A673 (cell line): Measurements from ENCODE around the gene CACNA2D1. TPM values are rescaled to one million over a fixed set of nuclear protein-coding genes. Genes with fewer than 3 reads are reported as not detected.

Experiments used
- BruUV-seq: library from RNA; stranded (reverse); fragments of 400-500 nt; replicated peaks from 2 replicates; lab custom pipeline; 2021; lab: Mats Ljungman, UMichigan
- CTCF ChIA-PET: fragments of 300-600 bp; sonication (Branson Sonifier 250); formaldehyde crosslinking; loops from one replicate; lab custom pipeline; 2022; ENCODE audit warnings: antibody characterized with exemption; lab: Charles Lee
- POLR2A ChIA-PET: fragments of 300-600 bp; sonication (Branson Sonifier 250); formaldehyde crosslinking; loops from one replicate; lab custom pipeline; 2022; ENCODE audit warnings: antibody characterized with exemption; ENCODE audit not compliant: low non-redundant PET; lab: Charles Lee
- DNase-seq: peaks from one replicate; pipeline ENCODE4 v3.0.0-alpha.2; 2015; ENCODE audit warnings: low spot score
- H3K27ac ChIP-seq: fragments of 200-600 bp; sonication (generic); 2 replicates; pipeline ENCODE4 v1.5.1; 2016; ENCODE audit warnings: mixed run types, low read depth, mild to moderate bottlenecking, mixed read lengths, antibody characterized with exemption, low read length; ENCODE audit not compliant: poor library complexity, severe bottlenecking
- H3K27me3 ChIP-seq: fragments of 200-600 bp; sonication (generic); replicated peaks from 2 replicates; pipeline ENCODE4 v1.6.1; 2017; ENCODE audit warnings: mixed run types, low read depth, mild to moderate bottlenecking, mixed read lengths, antibody characterized with exemption, low read length; ENCODE audit not compliant: insufficient read depth, poor library complexity
- H3K36me3 ChIP-seq: fragments of 200-600 bp; sonication (generic); 2 replicates; pipeline ENCODE4 v1.6.1; 2016; ENCODE audit warnings: mixed run types, mild to moderate bottlenecking, mixed read lengths, antibody characterized with exemption, low read length; ENCODE audit not compliant: insufficient read depth, poor library complexity, severe bottlenecking
- H3K4me1 ChIP-seq: fragments of 200-600 bp; sonication (generic); 2 replicates; pipeline ENCODE4 v1.6.1; 2017; ENCODE audit warnings: mixed run types, mild to moderate bottlenecking, mixed read lengths, antibody characterized with exemption, low read length; ENCODE audit not compliant: insufficient read depth, poor library complexity, severe bottlenecking
- H3K4me3 ChIP-seq: fragments of 200-600 bp; sonication (generic); 2 replicates; pipeline ENCODE4 v1.5.1; 2016; ENCODE audit warnings: low read depth, mixed run types, mild to moderate bottlenecking, mixed read lengths, low read length; ENCODE audit not compliant: poor library complexity, severe bottlenecking
- H3K9me3 ChIP-seq: fragments of 200-600 bp; sonication (generic); 2 replicates; pipeline ENCODE4 v1.6.1; 2016; ENCODE audit warnings: mixed run types, low read depth, mild to moderate bottlenecking, mixed read lengths, antibody characterized with exemption, low read length; ENCODE audit not compliant: poor library complexity, severe bottlenecking
- EZH2 ChIP-seq: fragments of 200-600 bp; sonication (generic); IDR thresholded peaks from 2 replicates; pipeline ENCODE4 v1.6.1; 2017; ENCODE audit warnings: borderline replicate concordance, low read depth, mild to moderate bottlenecking, mixed read lengths, antibody characterized with exemption, low read length; ENCODE audit not compliant: poor library complexity, severe bottlenecking
- intact Hi-C: fragments of 100-400 bp; cut with micrococcal nuclease; formaldehyde crosslinking; loops from one replicate; pipeline ENCODE4 v1.10.0; 2022; ENCODE audit not compliant: unreplicated experiment
- total RNA-seq: library from RNA; stranded (reverse); gene quantifications from 2 replicates; pipeline ENCODE4 v1.2.3, GENCODE V29; 2021
- TF ChIP-seq, protein P1 (sequence below): fragments of 300-800, 200-600 bp; sonication (generic); conservative IDR thresholded peaks from 2 replicates; pipeline ENCODE4 v1.5.1; 2017; ENCODE audit warnings: low read depth, mild to moderate bottlenecking, antibody characterized with exemption, low read length, moderate library complexity, mixed read lengths

Gene CACNA2D1
- total RNA-seq, 1 experiment from 2014 or later, result 49.1 TPM

DNA sequence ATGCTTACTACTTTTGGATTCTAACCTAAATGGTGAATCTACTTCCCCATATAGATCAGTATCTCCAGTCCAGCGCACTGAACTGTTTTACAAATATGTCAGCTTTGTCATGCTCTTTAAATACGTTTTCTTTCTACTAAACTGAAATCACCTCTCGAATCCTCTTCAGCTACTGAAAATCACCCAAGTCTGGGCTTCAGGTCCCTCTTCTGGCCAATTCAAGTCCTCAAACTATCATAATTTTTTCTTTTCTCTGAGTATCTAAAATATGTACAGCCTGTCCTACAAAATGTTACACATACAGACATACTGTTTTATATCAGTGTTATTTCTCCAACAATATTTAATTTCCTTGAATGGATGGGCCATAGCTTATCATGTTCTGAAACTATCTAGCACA, 84.2 kb downstream of the CACNA2D1 start:
- H3K27me3 ChIP-seq, result no peaks in the 10 kb centered on the region
- intact Hi-C loops, result no loop called here
- ChIA-PET CTCF (no interaction called here), POLR2A (no interaction called here)
- no peak for TF ChIP-seq EZH2
- TF ChIP-seq, protein P1, sequence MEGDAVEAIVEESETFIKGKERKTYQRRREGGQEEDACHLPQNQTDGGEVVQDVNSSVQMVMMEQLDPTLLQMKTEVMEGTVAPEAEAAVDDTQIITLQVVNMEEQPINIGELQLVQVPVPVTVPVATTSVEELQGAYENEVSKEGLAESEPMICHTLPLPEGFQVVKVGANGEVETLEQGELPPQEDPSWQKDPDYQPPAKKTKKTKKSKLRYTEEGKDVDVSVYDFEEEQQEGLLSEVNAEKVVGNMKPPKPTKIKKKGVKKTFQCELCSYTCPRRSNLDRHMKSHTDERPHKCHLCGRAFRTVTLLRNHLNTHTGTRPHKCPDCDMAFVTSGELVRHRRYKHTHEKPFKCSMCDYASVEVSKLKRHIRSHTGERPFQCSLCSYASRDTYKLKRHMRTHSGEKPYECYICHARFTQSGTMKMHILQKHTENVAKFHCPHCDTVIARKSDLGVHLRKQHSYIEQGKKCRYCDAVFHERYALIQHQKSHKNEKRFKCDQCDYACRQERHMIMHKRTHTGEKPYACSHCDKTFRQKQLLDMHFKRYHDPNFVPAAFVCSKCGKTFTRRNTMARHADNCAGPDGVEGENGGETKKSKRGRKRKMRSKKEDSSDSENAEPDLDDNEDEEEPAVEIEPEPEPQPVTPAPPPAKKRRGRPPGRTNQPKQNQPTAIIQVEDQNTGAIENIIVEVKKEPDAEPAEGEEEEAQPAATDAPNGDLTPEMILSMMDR, result 0 out of 2 replicates have a peak, but pooled peaks have one; percentile 10
- H3K27ac ChIP-seq, result no peak overlapping the region
- no peaks in the 10 kb centered on the region for H3K36me3 ChIP-seq
- H3K9me3 ChIP-seq, result no peaks in the 10 kb centered on the region
- no peak for DNase-seq
- peaks cover 13% of the 10 kb centered on the region for H3K4me1 ChIP-seq
- H3K4me3 ChIP-seq, result no peak overlapping the region
- BruUV-seq, result no TSS peak

DNA sequence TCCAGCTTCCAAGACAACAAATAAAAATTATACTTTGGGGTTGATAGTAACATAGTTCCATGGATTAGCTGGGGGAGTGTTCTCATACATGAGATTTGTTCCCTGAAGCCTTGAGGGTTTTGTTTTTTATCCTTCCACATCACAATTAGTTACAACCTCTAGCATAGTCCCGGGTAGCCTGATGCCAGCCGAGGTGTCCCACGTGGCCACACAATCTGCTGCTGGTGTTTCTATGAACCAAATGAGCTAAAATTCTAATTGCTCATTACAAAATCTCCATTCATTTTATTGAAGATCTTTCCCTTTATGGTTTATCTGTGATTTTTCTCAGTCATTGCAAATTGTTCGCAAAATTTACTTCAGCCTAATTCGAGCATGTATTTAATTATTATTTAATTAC, 84.7 kb downstream of the CACNA2D1 start:
- Histone ChIP-seq H3K9me3 (no peaks in the 10 kb centered on the region), H3K27ac (no peak overlapping the region), H3K4me1 (peaks cover 13% of the 10 kb centered on the region), H3K27me3 (no peaks in the 10 kb centered on the region), H3K4me3 (no peak overlapping the region), H3K36me3 (no peaks in the 10 kb centered on the region)
- CTCF ChIA-PET, result no interaction called here
- no TSS peak for BruUV-seq
- POLR2A ChIA-PET, result no interaction called here
- intact Hi-C loops, result no loop called here
- no peak for TF ChIP-seq EZH2
- no peak for DNase-seq

- Histone ChIP-seq H3K4me1 (peaks cover 13% of the 10 kb centered on the region), H3K9me3 (no peaks in the 10 kb centered on the region), H3K36me3 (no peaks in the 10 kb centered on the region), H3K4me3 (no peak overlapping the region), H3K27ac (no peak overlapping the region), H3K27me3 (no peaks in the 10 kb centered on the region)
- intact Hi-C loops, result no loop called here
- BruUV-seq, result no TSS peak
- no peak for DNase-seq
- ChIA-PET POLR2A (no interaction called here), CTCF (no interaction called here)
- no peak for TF ChIP-seq EZH2
- TF ChIP-seq, protein P1, result no peak
Observed at GRCh38 chr7:82358009-82358578, 85.5 kb downstream of the CACNA2D1 start.

GRCh38 chr7:82348251-82348650, 95.3 kb downstream of the CACNA2D1 start:
- Histone ChIP-seq H3K36me3 (no peaks in the 10 kb centered on the region), H3K9me3 (no peaks in the 10 kb centered on the region), H3K27me3 (no peaks in the 10 kb centered on the region), H3K4me1 (peaks cover 28% of the 10 kb centered on the region), H3K4me3 (no peak overlapping the region), H3K27ac (peak overlapping the region; percentile 1)
- CTCF ChIA-PET, result no interaction called here
- no TSS peak for BruUV-seq
- no peak for TF ChIP-seq EZH2
- TF ChIP-seq, protein P1, result no peak
- intact Hi-C loops, result no loop called here
- POLR2A ChIA-PET, result no interaction called here
- DNase-seq, result no peak
